Muscle of leg (tissue), 11 donors: ENCODE measurements around the gene PIAS2. TPM values are rescaled to one million over a fixed set of nuclear protein-coding genes. Genes with fewer than 3 reads are reported as not detected.
A peak's percentile ranks its signal among the peaks of the same experiment; 100 is the strongest.

Experiments
- DNase-seq: peaks from one replicate; pipeline ENCODE4 v3.0.0; 2013
- H3K27ac ChIP-seq: one replicate; pipeline ENCODE4 v1.5.1; 2013; ENCODE audit warnings: mild to moderate bottlenecking, low read length, control low read depth
- H3K27me3 ChIP-seq: one replicate; pipeline ENCODE4 v1.6.1; 2013; ENCODE audit warnings: low read length; ENCODE audit not compliant: control insufficient read depth, insufficient read depth
- H3K36me3 ChIP-seq: one replicate; pipeline ENCODE4 v1.6.1; 2013; ENCODE audit warnings: low read length; ENCODE audit not compliant: control insufficient read depth, insufficient read depth
- H3K4me1 ChIP-seq: one replicate; pipeline ENCODE4 v1.6.1; 2013; ENCODE audit warnings: low read length; ENCODE audit not compliant: control insufficient read depth, insufficient read depth
- H3K4me3 ChIP-seq: one replicate; pipeline ENCODE4 v1.5.1; 2013; ENCODE audit warnings: low read length, control low read depth
- H3K9me3 ChIP-seq: replicated peaks from 2 replicates; pipeline ENCODE4 v1.6.1; 2013; ENCODE audit warnings: low read depth, low read length; ENCODE audit not compliant: control insufficient read depth
- WGBS: methylation state at CpG from one replicate; pipeline ENCODE4 v1.1.5; 2013; ENCODE audit warnings: missing lambda C conversion rate; ENCODE audit not compliant: insufficient coverage; 5-methylcytosine and 5-hydroxymethylcytosine counted together
- polyA plus RNA-seq, 8 donors: library from polyadenylated mRNA; unstranded; fragments of 120-200 nt; gene quantifications; one replicate each; pipeline versions ENCODE4 v1.2.1 to v1.2.3, GENCODE V29; 2013; ENCODE audit warnings: inconsistent platforms in 1 of 8, low replicate concordance in 1 of 8; ENCODE audit not compliant: insufficient read length in 8 of 8, insufficient read depth in 1 of 8
- total RNA-seq: library from RNA; stranded (reverse); fragments of 120-200 nt; gene quantifications from one replicate; pipeline ENCODE4 v1.2.4, GENCODE V29; 2013

Gene PIAS2
- total and polyA plus RNA-seq, 9 donors = 17.2 to 30.4 (median 21.8) TPM

DNA sequence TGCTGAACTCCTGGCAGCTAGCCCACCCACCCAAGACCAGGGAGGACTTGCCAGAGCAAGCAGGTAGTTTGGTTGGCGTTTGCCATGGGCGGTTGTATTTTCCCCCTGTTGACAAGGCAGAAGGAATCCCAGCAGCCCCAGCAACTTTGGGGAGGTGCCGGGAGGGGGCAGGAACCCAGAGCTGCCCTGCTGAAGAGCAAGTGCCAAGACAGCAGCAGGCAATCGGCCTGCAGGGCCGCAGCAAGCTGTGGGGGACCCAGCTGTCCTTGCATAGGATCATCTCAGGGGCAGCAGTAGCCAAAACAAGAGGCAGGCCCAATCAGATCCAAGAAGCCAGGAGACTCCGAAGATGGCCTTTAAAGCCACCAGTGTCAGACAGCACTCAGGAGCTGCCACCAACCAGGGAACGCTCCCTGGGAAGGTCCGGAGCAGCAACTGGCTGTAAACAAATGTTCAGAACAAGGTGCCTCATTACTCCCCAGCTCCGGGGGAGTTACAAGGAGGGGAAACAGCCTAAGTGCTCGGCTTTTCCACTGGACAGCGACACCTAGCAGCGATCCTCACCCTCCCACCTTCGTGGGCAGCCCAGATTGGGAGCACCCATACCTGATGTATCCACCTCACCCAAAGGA, 162.5 kb downstream of the PIAS2 start:
- peak overlapping the region; percentile 4 for H3K27ac ChIP-seq
- peak; percentile 43 for DNase-seq
- no peaks in the 10 kb centered on the region for H3K36me3 ChIP-seq
- H3K27me3 ChIP-seq = peaks cover 61% of the 10 kb centered on the region
- peaks cover 20% of the 10 kb centered on the region for H3K4me1 ChIP-seq
- no peak overlapping the region for H3K4me3 ChIP-seq
- H3K9me3 ChIP-seq = no peaks in the 10 kb centered on the region
- WGBS = 51% methylated on average over 9 of the region's 13 CpGs

DNA sequence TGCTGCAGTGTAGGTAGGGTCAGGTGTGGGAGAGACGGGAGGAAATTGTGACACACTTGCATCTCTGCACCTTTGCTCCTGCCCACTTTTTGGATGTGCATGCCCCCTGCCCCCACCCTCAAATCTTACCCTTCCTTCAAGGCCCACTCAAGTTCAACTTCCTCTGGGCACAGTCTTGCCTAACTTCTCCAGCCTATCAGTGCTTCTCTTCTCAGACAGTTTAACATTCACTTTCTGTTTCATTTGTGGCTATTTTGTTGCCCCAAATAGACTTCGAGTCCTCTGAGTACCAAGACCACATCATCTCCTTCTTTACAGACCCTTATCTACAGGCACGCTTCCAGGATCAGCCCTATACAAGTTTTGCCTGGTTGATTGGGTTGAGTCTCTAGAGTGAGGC, 163.1 kb downstream of the PIAS2 start:
- H3K9me3 ChIP-seq = no peaks in the 10 kb centered on the region
- H3K27me3 ChIP-seq = peaks cover 60% of the 10 kb centered on the region
- H3K36me3 ChIP-seq = no peaks in the 10 kb centered on the region
- no peak for DNase-seq
- H3K4me3 ChIP-seq = no peak overlapping the region
- no CpG with 5 or more reads among the region's 3 CpGs for WGBS
- H3K27ac ChIP-seq = no peak overlapping the region
- H3K4me1 ChIP-seq = peaks cover 20% of the 10 kb centered on the region

Other genes with a start within 250 kb of the PIAS2 start
- gene ST8SIA5, start 160.5 kb downstream of the PIAS2 start, total RNA-seq = 1.0 TPM
- gene ST8SIA5, start 160.5 kb downstream of the PIAS2 start, polyA plus RNA-seq = 1 to 10 TPM; 3.5 to 5.2 (median 4.4) TPM
- gene KATNAL2, start 95 bp upstream of the PIAS2 start, total RNA-seq = 5.0 TPM
- gene KATNAL2, start 95 bp upstream of the PIAS2 start, polyA plus RNA-seq = 10 to 100 TPM in 1 of 8 donors, 1 to 10 TPM in 7; 4.2 to 10.7 (median 7.9) TPM
- gene ELOA2, start 118.1 kb upstream of the PIAS2 start, total RNA-seq = not detected
- under 1 TPM in 3 of 8 donors, not detected in 5; 0.05 to 0.12 (median 0.07) TPM for gene ELOA2, start 118.1 kb upstream of the PIAS2 start, polyA plus RNA-seq
- gene HDHD2, start 233.0 kb upstream of the PIAS2 start, total RNA-seq = 16.8 TPM
- 10 to 100 TPM; 15.3 to 24.5 (median 20.6) TPM for gene HDHD2, start 233.0 kb upstream of the PIAS2 start, polyA plus RNA-seq